ENCODE results near the gene NFXL1.

NFXL1 gene

DNA sequence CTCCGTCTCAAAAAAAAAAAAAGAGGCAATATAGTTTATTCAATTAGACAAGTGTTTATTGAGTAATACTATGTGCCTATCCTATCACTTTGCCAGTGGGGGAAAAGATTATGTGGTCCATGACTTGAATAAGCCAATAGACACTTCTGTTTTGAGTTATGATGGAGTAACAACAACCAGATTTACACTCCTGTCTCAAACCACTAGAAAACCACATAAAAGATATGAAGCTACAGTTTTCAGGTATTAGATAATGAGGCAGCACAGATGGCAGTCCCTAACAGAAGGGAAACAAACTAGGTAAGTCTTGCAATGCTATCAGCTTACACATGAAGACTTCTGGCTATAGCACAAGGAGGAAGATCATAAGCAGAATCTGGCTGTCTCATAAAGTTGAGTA is 22.5 kb downstream of the NFXL1 start:
- no peak for DNase-seq (ENCODE audit: low read depth, low spot score)

GRCh38 chr4:47882228-47882627 is 32.2 kb downstream of the NFXL1 start:
- DNase-seq (ENCODE audit: low read depth, low spot score): no peak

GRCh38 chr4:47879458-47879857 is 34.9 kb downstream of the NFXL1 start:
- DNase-seq (ENCODE audit: low read depth, low spot score): no peak

- DNase-seq (ENCODE audit: low read depth, low spot score): no peak
Observed at GRCh38 chr4:47876784-47877546, 37.4 kb downstream of the NFXL1 start.

DNA sequence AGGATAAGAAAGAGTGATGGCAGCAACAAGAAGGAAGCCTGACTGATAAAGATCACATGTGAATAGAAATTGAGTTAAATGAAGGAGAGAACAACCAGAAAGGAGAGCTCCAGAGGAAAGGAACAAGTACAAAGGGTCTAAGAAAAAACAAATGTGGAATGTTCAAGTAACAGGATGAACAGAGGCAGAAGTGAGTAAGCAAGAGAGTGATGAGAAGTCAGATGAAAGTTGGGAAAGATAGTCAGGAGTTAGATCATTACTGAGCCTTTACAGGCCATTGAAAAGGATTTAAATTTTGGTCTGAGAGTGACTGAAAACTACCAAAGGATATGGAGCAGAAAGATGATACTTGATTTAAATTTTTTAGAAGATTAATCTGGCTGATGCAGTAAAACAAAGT is 38.1 kb downstream of the NFXL1 start:
- DNase-seq (ENCODE audit: low read depth, low spot score): no peak

DNA sequence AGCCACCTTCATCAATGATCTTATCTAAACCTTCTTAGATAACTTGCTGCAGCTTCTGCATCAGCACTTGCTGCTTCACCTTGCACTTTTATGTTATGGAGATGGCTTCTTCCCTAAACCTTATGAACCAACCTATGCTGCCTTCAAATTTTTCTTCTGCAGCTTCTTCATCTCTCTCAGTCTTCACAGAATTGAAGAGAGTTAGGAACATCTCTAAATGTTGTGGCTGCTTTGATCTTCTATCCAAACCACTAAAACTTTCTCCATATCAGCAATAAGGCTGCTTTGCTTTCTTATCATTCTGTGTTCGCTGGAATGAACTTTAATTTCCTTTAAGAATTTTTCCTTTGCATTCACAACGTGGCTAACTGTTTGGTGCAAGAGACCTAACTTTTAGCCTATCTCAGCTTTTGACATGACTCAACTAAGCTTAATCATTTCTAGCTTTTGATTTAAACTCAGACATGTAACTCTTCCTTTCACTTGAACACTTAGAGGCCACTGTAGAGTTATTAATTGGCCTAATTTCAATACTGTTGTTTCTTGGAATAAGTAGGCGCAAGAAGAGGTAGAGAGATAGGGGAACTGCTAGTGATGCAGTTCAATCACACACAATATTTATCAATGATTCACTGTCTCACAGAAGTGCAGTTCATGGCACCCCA is 40.4 kb downstream of the NFXL1 start:
- DNase-seq (ENCODE audit: low read depth, low spot score): no peak

GRCh38 chr4:47863486-47863885 is 50.9 kb downstream of the NFXL1 start:
- no peak for DNase-seq (ENCODE audit: low read depth, low spot score)

- DNase-seq (ENCODE audit: low read depth, low spot score): no peak
Observed at GRCh38 chr4:47862297-47862696, 52.1 kb downstream of the NFXL1 start.

GRCh38 chr4:47860305-47860704 is 54.1 kb downstream of the NFXL1 start:
- no peak for DNase-seq (ENCODE audit: low read depth, low spot score)

- DNase-seq (ENCODE audit: low read depth, low spot score): no peak
Observed at GRCh38 chr4:47858006-47858405, 56.4 kb downstream of the NFXL1 start.

DNA sequence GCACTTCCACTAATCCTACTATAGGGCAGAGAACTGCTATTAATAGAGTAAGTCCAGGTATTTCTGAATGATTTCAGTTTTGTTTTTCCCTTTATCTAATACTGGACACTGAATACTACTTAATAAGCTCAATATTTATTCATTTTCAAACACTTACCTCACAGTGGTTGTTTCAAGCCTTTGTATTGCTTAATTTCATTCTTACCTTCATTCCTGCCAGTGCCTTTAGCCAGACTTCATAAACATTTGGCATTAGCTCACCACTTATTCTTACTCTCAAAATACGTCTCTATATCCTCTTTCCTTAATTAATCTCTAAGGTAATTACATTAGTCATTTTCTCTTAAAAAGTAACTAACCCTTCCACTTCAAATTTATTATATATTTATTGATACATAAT is 57.7 kb downstream of the NFXL1 start:
- DNase-seq (ENCODE audit: low read depth, low spot score): no peak

GRCh38 chr4:47855350-47855749 is 59.0 kb downstream of the NFXL1 start:
- DNase-seq (ENCODE audit: low read depth, low spot score): peak; percentile 30

GRCh38 chr4:47852136-47852535 is 62.2 kb downstream of the NFXL1 start:
- peak; percentile 50 for DNase-seq (ENCODE audit: low read depth, low spot score)

DNA sequence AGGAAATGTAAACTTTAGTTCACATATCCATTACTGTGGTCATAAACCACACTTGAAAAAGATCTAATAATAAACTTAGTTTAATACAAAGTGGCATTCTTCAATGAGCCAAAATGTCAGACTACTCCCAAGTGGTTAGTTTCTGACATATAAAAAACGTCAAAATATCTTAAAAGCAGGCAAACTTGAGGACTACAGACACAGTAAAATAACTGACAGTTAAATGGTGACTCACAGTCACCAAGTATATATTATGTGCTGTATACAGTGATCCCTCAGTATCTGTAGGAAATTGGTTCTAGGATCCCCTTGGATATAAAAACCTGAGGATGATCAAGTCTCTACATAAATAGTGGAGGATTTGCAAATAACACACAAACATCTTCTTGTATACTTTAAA is 64.9 kb downstream of the NFXL1 start:
- no peak for DNase-seq (ENCODE audit: low read depth, low spot score)

- DNase-seq (ENCODE audit: low read depth, low spot score): no peak
Observed at GRCh38 chr4:47848041-47848440, 66.3 kb downstream of the NFXL1 start.

DNA sequence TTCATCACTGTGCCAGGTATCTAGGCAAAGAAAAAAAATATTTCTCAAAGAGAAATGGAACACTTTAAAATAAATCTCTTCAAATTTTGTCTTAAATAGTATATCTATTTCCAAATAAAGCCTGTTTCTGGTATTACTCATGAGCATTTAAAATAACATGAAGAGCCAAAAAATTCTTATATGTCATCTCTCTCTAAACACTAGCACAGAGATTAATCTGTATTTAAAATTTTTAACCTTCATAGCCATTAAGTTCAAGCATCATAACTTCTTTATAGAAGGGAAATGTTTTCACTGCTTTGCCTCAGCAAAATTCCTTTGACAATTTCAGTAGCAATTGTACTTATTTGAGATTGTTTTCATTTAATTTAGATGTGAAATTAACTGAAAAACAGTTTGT is 71.4 kb downstream of the NFXL1 start:
- no peak for DNase-seq (ENCODE audit: low read depth, low spot score)

- DNase-seq (ENCODE audit: low read depth, low spot score): no peak
Observed at GRCh38 chr4:47840291-47840690, 74.1 kb downstream of the NFXL1 start.

DNA sequence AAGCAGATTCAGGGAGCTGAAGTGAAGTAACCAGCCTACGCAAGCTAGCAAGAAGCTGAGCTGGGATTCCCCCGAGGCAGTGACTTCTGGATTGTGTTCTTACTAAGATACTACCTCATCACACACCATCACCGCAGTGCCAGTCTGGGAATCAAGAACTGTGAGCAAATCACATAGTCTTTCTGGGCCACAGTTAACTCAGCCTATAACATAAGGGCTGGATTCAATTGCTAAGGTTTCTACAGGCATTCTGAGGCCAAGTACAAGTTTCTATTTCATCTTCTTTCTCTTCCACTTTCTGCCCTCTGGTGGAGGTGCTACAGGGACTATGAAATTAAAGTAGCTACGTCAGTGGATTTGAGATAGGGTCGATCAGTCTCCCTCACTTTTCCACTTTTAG is 75.1 kb downstream of the NFXL1 start:
- DNase-seq (ENCODE audit: low read depth, low spot score): peak; percentile 8

DNA sequence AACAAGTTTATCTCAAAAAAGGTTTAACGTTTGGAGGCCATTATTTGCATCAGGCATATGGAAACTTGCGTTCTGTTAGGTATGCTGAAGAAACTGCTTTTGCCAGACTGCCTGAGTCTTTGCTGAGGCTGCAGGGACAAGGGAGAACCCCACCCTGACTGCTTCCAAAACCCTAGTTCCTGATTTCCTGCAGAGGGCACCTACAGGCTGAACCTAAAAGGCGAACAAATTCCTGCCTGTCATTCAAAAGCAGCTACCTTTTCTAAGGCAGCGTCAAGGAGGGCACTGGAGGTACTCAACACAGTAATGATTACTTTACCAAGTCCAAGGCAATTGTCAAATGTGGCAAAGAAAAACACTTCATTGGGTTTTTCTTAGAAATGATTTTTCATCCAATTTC is 75.9 kb downstream of the NFXL1 start:
- DNase-seq (ENCODE audit: low read depth, low spot score): no peak

GRCh38 chr4:47837908-47838294 is 76.5 kb downstream of the NFXL1 start, which contains the start of gene CORIN:
TSS of gene CORIN (minus strand) at chr4:47838067. CDS start at chr4:47837949, 118 bp downstream.
- no peak for DNase-seq (ENCODE audit: low read depth, low spot score)

GRCh38 chr4:47837094-47837907 is 77.1 kb downstream of the NFXL1 start:
- peak; percentile 4 for DNase-seq (ENCODE audit: low read depth, low spot score)

DNA sequence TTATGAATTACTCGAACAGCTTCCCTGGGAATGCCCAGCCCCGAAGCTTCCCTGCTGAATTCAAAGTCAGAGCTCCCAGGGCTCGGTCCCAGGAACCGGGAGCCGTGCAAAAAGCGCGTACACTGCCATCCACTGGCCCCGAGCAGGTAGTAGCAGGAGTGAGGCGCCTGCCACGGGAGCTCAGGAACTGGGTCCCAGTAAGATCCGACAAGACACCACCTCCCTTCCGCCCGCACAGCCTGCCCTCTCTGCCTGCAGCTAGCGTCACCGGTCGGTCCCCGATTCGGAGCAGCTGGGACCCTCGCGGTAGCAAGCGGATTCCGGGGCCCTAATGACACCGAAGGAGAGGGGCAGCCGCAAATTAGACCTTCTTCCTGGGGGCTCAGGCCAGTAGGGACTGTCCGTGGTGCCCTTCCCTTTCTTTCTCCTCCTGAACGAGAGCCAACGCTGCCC is 77.7 kb downstream of the NFXL1 start:
- peak; percentile 43 for DNase-seq (ENCODE audit: low read depth, low spot score)
